ENCODE measurements around the gene KRTAP10-3.
"Not testable (repeated sequence)": the region's sequence is repeated elsewhere in the genome, so short reads cannot be mapped to it uniquely, and the experiment has no call there.

KRTAP10-3 gene

DNA sequence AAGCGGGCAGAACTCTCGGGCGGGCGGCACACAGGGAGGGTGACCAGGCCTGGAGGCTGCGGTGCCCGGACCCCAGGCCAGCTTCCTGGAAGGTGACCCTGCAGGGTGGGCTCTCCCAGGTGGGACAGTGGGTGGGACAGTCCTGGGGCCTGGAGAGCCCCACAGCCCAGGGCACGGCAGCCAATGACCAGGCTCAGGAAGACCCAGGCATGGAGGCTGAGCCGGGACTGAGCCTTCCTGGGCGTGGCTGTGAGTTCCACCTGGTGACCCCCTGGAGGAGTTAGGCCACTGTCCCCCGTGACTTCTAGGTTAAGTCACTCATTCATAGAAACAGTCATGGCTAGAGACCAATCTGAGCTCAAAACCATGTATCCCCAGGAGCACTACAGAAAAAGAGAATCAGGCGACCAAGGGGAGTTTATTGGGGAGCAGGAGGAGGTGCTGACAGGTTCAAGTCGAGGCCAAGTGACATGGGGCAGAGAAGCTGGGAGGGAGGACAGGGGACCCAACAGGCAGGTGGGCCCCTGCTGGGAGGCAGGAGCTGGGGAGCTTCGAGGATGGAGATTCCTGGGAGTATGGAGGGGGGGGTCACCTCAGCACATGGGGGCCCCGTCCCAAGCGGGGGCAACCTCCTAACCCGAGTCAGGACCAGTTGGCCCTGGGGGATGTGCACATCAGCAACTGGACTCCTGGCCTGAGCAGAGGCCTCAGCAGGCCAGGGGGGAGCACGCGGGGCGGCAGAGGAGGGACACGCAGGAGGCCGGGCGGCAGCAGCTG is 20.6 kb upstream of the KRTAP10-3 start:
- H3K27me3 ChIP-seq = no peaks in the 10 kb centered on the region
- H3K9me3 ChIP-seq = peaks cover 64% of the 10 kb centered on the region
- no peak overlapping the region for H3K4me2 ChIP-seq
- H3K36me3 ChIP-seq = no peaks in the 10 kb centered on the region
- H3K4me1 ChIP-seq = peaks cover 21% of the 10 kb centered on the region
- H3K9ac ChIP-seq = no peak overlapping the region
- H3K27ac ChIP-seq = no peak overlapping the region
- no peaks in the 10 kb centered on the region for H4K20me1 ChIP-seq
- H3K4me3 ChIP-seq = no peak overlapping the region
- TF ChIP-seq Cebpa-rat (IDR thresholded peaks at IDR 0.05) = no peak

DNA sequence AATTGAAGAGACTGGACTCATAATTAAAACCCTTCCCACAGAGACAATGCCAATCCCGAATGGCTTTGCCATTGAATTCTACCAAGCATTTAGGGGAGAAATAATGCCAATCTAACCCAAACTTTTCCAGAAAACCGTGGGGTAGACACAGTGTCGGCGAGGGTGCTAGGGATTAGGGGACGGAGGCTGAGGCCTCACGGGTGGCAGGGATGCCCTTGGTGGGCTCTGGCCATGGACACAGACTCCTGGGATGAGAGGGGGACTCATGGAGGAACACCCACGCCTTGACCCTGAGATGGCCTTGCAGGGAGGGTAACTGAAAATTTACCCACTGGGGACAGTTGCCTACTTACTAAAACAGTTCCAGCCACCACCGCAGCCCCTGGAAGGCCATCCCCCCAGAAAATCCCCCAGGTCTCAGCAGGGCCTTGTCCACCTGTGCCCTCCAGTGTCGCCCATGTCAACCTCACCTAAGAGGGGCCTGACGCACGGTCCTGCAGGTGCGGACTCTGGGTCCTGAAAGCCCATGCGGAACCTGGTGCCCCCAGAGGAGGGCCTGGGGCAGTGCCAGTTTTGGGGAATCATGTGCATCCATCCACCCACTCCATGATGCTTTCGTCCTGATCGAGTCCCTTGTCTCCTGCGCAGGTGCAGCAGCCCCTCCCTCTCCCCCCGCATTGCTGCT is 19.9 kb upstream of the KRTAP10-3 start:
- peaks cover 64% of the 10 kb centered on the region for H3K9me3 ChIP-seq
- H3K27me3 ChIP-seq = no peaks in the 10 kb centered on the region
- H3K4me2 ChIP-seq = no peak overlapping the region
- H3K27ac ChIP-seq = no peak overlapping the region
- H3K36me3 ChIP-seq = no peaks in the 10 kb centered on the region
- no peak for TF ChIP-seq Cebpa-rat (IDR thresholded peaks at IDR 0.05)
- no peak overlapping the region for H3K9ac ChIP-seq
- peaks cover 14% of the 10 kb centered on the region for H3K4me1 ChIP-seq
- H3K4me3 ChIP-seq = no peak overlapping the region
- no peaks in the 10 kb centered on the region for H4K20me1 ChIP-seq

DNA sequence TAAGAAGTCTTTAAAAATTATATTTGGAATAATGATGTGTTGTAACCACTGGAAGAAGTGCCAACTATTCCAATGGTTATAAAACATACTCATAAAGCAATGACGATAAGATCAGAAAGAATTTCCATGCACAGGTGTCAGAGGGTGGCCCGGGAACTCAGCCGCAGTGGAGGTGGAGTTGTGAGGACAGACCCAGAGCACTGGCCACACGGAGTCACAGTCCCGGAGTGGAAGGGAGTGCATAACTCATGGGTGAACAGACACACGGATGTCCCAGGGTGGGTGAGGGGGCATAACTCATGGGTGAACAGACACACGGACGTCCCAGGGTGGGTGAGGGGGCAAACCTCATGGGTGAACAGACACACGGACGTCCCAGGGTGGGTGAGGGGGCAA is 17.4 kb upstream of the KRTAP10-3 start:
- H3K36me3 ChIP-seq = no peaks in the 10 kb centered on the region
- no peak for TF ChIP-seq Cebpa-rat (IDR thresholded peaks at IDR 0.05)

DNA sequence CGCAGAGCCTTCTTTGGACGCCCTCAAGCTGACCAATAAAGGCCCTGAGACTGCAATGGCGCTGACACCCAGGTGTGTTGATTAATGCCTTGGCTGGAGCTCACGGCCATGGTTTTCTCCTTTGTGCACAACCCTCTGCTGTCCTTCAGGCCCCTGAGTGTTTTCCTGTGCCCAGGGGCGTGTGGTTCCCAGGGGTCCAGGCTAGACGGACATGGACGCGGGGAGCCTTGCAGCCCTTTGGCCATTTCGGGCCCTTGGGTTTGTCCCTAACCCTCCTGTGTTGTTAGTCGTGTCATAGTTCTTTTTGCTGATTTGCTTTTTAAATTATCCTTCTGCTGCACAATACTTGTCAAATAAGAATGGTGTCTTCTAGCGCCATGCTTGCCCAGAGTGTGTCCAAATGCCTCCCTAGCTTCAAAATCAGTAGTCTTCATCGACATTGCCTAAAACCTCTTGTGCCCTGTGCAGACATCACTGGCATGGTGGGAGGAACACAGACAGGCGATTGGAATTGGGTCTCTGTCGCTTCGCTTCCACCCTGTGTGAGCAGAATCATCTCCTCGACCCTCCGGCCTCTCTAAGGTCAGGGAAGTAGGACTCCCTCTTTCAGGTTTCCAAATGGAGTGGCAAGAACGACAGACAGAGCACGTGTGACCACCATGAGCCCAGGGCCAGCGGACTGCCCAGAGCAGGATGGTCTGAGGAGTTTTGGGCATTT is 16.9 kb upstream of the KRTAP10-3 start:
- Histone ChIP-seq H3K9ac (no peak overlapping the region), H3K36me3 (no peaks in the 10 kb centered on the region), H3K9me3 (peaks cover 56% of the 10 kb centered on the region), H3K4me1 (no peaks in the 10 kb centered on the region), H4K20me1 (no peaks in the 10 kb centered on the region), H3K27ac (no peak overlapping the region), H3K4me3 (no peak overlapping the region), H3K4me2 (no peak overlapping the region), H3K27me3 (no peaks in the 10 kb centered on the region)
- TF ChIP-seq Cebpa-rat (IDR thresholded peaks at IDR 0.05) = no peak

More for the DNA sequence above, 17.4 kb upstream of the KRTAP10-3 start:
- H3K9me3 ChIP-seq = peaks cover 58% of the 10 kb centered on the region
- no peaks in the 10 kb centered on the region for H4K20me1 ChIP-seq
- no peak overlapping the region for H3K27ac ChIP-seq
- no peaks in the 10 kb centered on the region for H3K4me1 ChIP-seq
- H3K27me3 ChIP-seq = no peaks in the 10 kb centered on the region
- H3K4me3 ChIP-seq = no peak overlapping the region
- H3K9ac ChIP-seq = no peak overlapping the region
- H3K4me2 ChIP-seq = no peak overlapping the region

DNA sequence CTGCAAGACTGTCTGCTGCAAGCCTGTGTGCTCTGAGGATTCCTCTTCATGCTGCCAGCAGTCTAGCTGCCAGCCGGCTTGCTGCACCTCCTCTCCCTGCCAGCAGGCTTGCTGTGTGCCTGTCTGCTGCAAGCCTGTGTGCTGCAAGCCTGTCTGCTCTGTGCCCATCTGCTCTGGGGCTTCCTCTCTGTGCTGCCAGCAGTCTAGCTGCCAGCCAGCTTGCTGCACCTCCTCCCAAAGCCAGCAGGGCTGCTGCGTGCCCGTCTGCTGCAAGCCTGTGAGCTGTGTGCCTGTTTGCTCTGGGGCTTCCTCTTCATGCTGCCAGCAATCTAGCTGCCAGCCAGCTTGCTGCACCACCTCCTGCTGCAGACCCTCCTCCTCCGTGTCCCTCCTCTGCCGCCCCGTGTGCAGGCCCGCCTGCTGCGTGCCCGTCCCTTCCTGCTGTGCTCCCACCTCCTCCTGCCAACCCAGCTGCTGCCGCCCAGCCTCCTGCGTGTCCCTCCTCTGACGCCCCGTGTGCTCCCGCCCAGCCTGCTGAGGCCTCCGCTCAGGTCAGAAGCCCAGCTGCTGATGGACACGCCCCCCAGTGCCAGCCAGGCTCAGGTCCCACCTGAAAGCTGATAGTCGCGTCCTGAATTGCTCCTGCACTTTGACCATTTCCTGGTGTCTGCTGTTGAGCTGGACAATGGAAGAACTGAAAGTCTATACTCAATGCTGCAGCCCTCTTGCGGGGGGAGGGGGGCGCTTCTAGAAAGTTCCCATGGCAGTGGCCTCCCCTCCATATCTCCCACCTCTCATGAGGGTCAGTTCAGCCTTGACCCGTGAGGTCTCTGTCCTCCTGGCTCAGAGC is 16.1 kb upstream of the KRTAP10-3 start:
- Histone ChIP-seq H3K9me3 (peaks cover 51% of the 10 kb centered on the region), H3K9ac (no peak overlapping the region), H3K27ac (no peak overlapping the region), H3K4me2 (no peak overlapping the region), H4K20me1 (no peaks in the 10 kb centered on the region), H3K36me3 (no peaks in the 10 kb centered on the region), H3K4me3 (no peak overlapping the region), H3K4me1 (no peaks in the 10 kb centered on the region), H3K27me3 (no peaks in the 10 kb centered on the region)
- no peak for TF ChIP-seq Cebpa-rat (IDR thresholded peaks at IDR 0.05)

DNA sequence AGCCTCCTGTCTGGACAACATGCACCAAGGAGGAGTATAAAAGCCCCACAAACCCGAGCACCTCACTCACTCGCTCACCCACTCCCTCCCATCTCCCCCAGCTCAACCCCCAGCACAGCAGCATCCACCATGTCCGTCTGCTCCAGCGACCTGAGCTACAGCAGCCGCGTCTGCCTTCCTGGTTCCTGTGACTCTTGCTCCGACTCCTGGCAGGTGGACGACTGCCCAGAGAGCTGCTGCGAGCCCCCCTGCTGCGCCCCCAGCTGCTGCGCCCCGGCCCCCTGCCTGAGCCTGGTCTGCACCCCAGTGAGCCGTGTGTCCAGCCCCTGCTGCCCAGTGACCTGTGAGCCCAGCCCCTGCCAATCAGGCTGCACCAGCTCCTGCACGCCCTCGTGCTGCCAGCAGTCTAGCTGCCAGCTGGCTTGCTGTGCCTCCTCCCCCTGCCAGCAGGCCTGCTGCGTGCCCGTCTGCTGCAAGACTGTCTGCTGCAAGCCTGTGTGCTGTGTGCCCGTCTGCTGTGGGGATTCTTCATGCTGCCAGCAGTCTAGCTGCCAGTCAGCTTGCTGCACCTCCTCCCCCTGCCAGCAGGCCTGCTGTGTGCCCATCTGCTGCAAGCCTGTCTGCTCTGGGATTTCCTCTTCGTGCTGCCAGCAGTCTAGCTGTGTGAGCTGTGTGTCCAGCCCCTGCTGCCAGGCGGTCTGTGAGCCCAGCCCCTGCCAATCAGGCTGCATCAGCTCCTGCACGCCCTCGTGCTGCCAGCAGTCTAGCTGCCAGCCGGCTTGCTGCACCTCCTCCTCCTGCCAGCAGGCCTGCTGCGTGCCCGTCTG is 15.2 kb upstream of the KRTAP10-3 start, which contains the start of gene KRTAP10-4:
Gene KRTAP10-4, plus strand, starts transcription at position 100 of the 827 bp plus-strand sequence. Its CDS starts 30 bp downstream, at position 130.
- H3K27me3 ChIP-seq, H3K4me1 ChIP-seq, H4K20me1 ChIP-seq, H3K4me3 ChIP-seq, H3K4me2 ChIP-seq, H3K36me3 ChIP-seq, H3K27ac ChIP-seq, H3K9ac ChIP-seq: not testable (repeated sequence)
- H3K9me3 ChIP-seq = peaks cover 42% of the 10 kb centered on the region

DNA sequence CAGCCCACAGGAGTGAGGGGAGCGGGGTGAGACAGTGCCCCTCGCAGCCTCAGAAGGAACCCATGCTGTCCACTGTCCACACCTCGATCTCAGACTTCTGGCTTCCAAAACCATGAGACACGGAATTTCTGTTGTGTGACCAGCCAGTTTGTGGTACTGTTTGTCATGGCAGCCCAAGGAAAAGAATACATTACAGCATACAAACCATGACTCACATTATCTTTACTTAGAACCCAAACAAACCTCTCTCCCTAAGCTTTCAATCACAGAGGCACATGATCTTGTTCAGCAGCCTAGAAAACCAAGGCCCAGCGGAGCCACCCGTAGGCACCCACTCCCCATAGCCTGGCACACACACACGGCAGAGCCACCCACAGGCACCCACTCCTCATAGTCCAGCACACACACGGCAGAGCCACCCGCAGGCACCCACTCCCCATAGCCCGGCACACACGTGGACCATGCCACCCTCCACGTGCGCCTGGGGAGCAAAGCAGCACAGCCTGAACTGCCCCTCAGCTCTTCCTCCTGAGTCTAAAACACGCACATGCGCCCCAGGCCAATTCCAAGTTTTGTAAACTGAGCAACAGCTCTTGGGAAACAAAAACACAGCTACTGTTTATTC is 14.5 kb upstream of the KRTAP10-3 start:
- no peak overlapping the region for H3K4me2 ChIP-seq
- peaks cover 5% of the 10 kb centered on the region for H3K4me1 ChIP-seq
- H3K9me3 ChIP-seq = peaks cover 35% of the 10 kb centered on the region
- H3K9ac ChIP-seq = no peak overlapping the region
- H4K20me1 ChIP-seq = no peaks in the 10 kb centered on the region
- H3K27ac ChIP-seq = no peak overlapping the region
- no peak overlapping the region for H3K4me3 ChIP-seq
- TF ChIP-seq Cebpa-rat (IDR thresholded peaks at IDR 0.05) = no peak
- H3K27me3 ChIP-seq = no peaks in the 10 kb centered on the region
- H3K36me3 ChIP-seq = no peaks in the 10 kb centered on the region
